ENCODE data around the gene HBD. TPM values are rescaled to one million over a fixed set of nuclear protein-coding genes. Genes with fewer than 3 reads are reported as not detected.

HBD gene
- total RNA-seq (1 to 10 TPM in 1 of 2 donors, under 1 TPM in 1; 0.17 to 1.2 TPM), polyA plus RNA-seq (ENCODE audit: insufficient read length in 2 of 2) (not detected)
- long read RNA-seq, donor 1: 0 reads
- long read RNA-seq, donor 2: 0 reads
- long read RNA-seq, donor 3: 0 reads
- long read RNA-seq, donor 4, partial matches to known transcripts: 0 of 1 reads
- long read RNA-seq, donor 4, other reads (novel, unspliced or antisense): 0 of 1 reads

DNA sequence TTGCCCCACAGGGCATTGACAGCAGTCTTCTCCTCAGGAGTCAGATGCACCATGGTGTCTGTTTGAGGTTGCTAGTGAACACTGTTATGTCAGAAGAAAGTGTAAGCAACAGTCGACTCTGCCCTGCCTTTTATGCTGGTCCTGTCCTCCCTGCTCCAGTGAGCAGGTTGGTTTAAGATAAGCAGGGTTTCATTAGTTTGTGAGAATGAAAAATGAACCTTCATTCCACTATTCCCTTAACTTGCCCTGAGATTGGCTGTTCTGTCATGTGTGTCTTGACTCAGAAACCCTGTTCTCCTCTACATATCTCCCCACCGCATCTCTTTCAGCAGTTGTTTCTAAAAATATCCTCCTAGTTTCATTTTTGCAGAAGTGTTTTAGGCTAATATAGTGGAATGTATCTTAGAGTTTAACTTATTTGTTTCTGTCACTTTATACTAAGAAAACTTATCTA is at the start of gene HBD:
Gene HBD (minus strand): TSS at position 103 of the 454 bp plus-strand sequence. CDS start 50 bp downstream, at position 53.
- no CpG with 5 or more reads among the region's 2 CpGs for WGBS (ENCODE audit: insufficient coverage)
- no peaks in the 10 kb centered on the region for H3K36me3 ChIP-seq (ENCODE audit: control insufficient read depth, insufficient read depth, low read length)
- H3K4me1 ChIP-seq (ENCODE audit: control insufficient read depth, insufficient read depth, low read length): no peaks in the 10 kb centered on the region
- DNase-seq (ENCODE audit: low read depth in 4 of 6, low spot score in 6 of 6): no peak
- H3K9me3 ChIP-seq (ENCODE audit: control insufficient read depth, insufficient read depth, low read length): no peaks in the 10 kb centered on the region
- no peak within 1 kb of the TSS for H3K27ac ChIP-seq (ENCODE audit: low read depth, low read length)
- H3K27me3 ChIP-seq (ENCODE audit: control insufficient read depth, insufficient read depth, low read length): no peaks in the 10 kb centered on the region
- H3K4me3 ChIP-seq (ENCODE audit: low read depth, low read length): no peak within 1 kb of the TSS

GRCh38 chr11:5283882-5284281 is 49.6 kb upstream of the HBD start:
- WGBS (ENCODE audit: insufficient coverage): no CpG with 5 or more reads among the region's 1 CpG
- no peaks in the 10 kb centered on the region for H3K36me3 ChIP-seq (ENCODE audit: control insufficient read depth, insufficient read depth, low read length)

DNA sequence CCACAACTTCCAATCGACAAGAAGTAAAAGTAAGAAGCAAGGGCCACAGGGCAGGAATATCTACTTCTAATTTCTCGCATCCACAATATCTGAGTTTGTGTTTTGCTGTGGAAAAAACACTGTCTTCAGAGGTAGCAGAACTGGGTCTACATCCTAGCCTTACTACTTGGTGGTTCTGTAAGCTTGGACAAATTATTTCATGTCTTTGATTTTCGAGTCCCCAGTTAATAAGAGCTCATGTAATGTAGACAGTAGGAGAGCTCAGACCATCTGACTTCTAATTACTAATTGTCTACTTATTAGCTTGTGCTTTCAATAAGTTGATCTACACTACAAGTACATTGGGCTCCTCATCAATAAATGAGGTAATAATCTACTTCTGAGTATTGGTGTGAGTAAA is 48.8 kb upstream of the HBD start:
- no peaks in the 10 kb centered on the region for H3K27me3 ChIP-seq (ENCODE audit: control insufficient read depth, insufficient read depth, low read length)
- WGBS (ENCODE audit: insufficient coverage): no CpG with 5 or more reads among the region's 3 CpGs
- no peaks in the 10 kb centered on the region for H3K9me3 ChIP-seq (ENCODE audit: control insufficient read depth, insufficient read depth, low read length)
- no peaks in the 10 kb centered on the region for H3K4me1 ChIP-seq (ENCODE audit: control insufficient read depth, insufficient read depth, low read length)
- H3K36me3 ChIP-seq (ENCODE audit: control insufficient read depth, insufficient read depth, low read length): no peaks in the 10 kb centered on the region
- H3K4me3 ChIP-seq (ENCODE audit: low read depth, low read length): no peak overlapping the region
- no peak overlapping the region for H3K27ac ChIP-seq (ENCODE audit: low read depth, low read length)
- no peak for DNase-seq (ENCODE audit: low read depth in 4 of 6, low spot score in 6 of 6)

More at GRCh38 chr11:5283882-5284281, 49.6 kb upstream of the HBD start:
- no peaks in the 10 kb centered on the region for H3K27me3 ChIP-seq (ENCODE audit: control insufficient read depth, insufficient read depth, low read length)
- H3K27ac ChIP-seq (ENCODE audit: low read depth, low read length): no peak overlapping the region
- no peaks in the 10 kb centered on the region for H3K9me3 ChIP-seq (ENCODE audit: control insufficient read depth, insufficient read depth, low read length)
- no peak overlapping the region for H3K4me3 ChIP-seq (ENCODE audit: low read depth, low read length)
- DNase-seq (ENCODE audit: low read depth in 4 of 6, low spot score in 6 of 6): no peak
- H3K4me1 ChIP-seq (ENCODE audit: control insufficient read depth, insufficient read depth, low read length): no peaks in the 10 kb centered on the region

GRCh38 chr11:5282628-5283027 is 48.3 kb upstream of the HBD start:
- no peak for DNase-seq (ENCODE audit: low read depth in 4 of 6, low spot score in 6 of 6)
- Histone ChIP-seq H3K9me3 (ENCODE audit: control insufficient read depth, insufficient read depth, low read length) (no peaks in the 10 kb centered on the region), H3K27me3 (ENCODE audit: control insufficient read depth, insufficient read depth, low read length) (no peaks in the 10 kb centered on the region), H3K36me3 (ENCODE audit: control insufficient read depth, insufficient read depth, low read length) (no peaks in the 10 kb centered on the region), H3K4me3 (ENCODE audit: low read depth, low read length) (no peak overlapping the region), H3K27ac (ENCODE audit: low read depth, low read length) (no peak overlapping the region), H3K4me1 (ENCODE audit: control insufficient read depth, insufficient read depth, low read length) (no peaks in the 10 kb centered on the region)
- WGBS (ENCODE audit: insufficient coverage): no CpG with 5 or more reads among the region's 2 CpGs

GRCh38 chr11:5281596-5281995 is 47.3 kb upstream of the HBD start:
- H3K27me3 ChIP-seq (ENCODE audit: control insufficient read depth, insufficient read depth, low read length): no peaks in the 10 kb centered on the region
- no peak overlapping the region for H3K4me3 ChIP-seq (ENCODE audit: low read depth, low read length)
- H3K27ac ChIP-seq (ENCODE audit: low read depth, low read length): no peak overlapping the region
- H3K4me1 ChIP-seq (ENCODE audit: control insufficient read depth, insufficient read depth, low read length): no peaks in the 10 kb centered on the region
- H3K36me3 ChIP-seq (ENCODE audit: control insufficient read depth, insufficient read depth, low read length): no peaks in the 10 kb centered on the region
- DNase-seq (ENCODE audit: low read depth in 4 of 6, low spot score in 6 of 6): no peak
- H3K9me3 ChIP-seq (ENCODE audit: control insufficient read depth, insufficient read depth, low read length): no peaks in the 10 kb centered on the region

- Histone ChIP-seq H3K4me1 (ENCODE audit: control insufficient read depth, insufficient read depth, low read length) (no peaks in the 10 kb centered on the region), H3K9me3 (ENCODE audit: control insufficient read depth, insufficient read depth, low read length) (no peaks in the 10 kb centered on the region), H3K27ac (ENCODE audit: low read depth, low read length) (no peak overlapping the region), H3K27me3 (ENCODE audit: control insufficient read depth, insufficient read depth, low read length) (no peaks in the 10 kb centered on the region), H3K4me3 (ENCODE audit: low read depth, low read length) (no peak overlapping the region), H3K36me3 (ENCODE audit: control insufficient read depth, insufficient read depth, low read length) (no peaks in the 10 kb centered on the region)
- DNase-seq (ENCODE audit: low read depth in 4 of 6, low spot score in 6 of 6): peak in 2 of 6 donors; percentile 2 to 28
- 74% methylated on average over 3 of the region's 3 CpGs for WGBS (ENCODE audit: insufficient coverage)
These were observed 46.4 kb upstream of the HBD start for GRCh38 chr11:5280582-5281102.

DNA sequence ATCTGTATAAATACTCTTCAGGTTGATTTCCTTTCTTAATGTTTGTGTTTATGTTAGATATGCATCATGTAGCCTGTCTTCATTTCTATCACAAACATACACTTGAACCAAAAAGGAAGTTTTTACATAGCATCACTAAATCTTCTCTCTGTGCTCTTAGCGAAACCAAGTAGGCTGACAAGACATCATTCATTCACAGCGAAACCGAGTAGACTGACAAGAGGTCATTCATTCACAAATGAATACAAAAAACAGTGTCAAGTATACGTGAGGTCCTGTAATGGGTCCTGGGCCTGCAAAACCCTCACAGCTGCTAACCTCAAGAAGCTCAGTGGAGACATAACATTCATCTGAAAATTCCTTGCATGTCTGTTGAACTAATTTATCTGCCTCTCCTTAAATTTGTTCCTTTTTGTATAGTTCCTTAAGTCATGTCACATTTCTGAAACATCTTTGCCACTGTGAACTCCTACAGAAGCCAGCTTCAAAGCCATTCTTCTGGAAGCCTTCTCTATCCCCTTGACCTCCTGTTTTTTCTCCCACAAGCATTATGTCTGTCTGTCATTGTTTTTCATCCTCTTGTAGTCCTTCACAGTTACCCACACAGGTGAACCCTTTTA is 45.3 kb upstream of the HBD start:
- Histone ChIP-seq H3K27ac (ENCODE audit: low read depth, low read length) (no peak overlapping the region), H3K9me3 (ENCODE audit: control insufficient read depth, insufficient read depth, low read length) (no peaks in the 10 kb centered on the region), H3K4me1 (ENCODE audit: control insufficient read depth, insufficient read depth, low read length) (no peaks in the 10 kb centered on the region), H3K4me3 (ENCODE audit: low read depth, low read length) (no peak overlapping the region), H3K27me3 (ENCODE audit: control insufficient read depth, insufficient read depth, low read length) (no peaks in the 10 kb centered on the region), H3K36me3 (ENCODE audit: control insufficient read depth, insufficient read depth, low read length) (no peaks in the 10 kb centered on the region)
- DNase-seq (ENCODE audit: low read depth in 4 of 6, low spot score in 6 of 6): no peak
- WGBS (ENCODE audit: insufficient coverage): 84% methylated on average over 4 of the region's 4 CpGs

DNA sequence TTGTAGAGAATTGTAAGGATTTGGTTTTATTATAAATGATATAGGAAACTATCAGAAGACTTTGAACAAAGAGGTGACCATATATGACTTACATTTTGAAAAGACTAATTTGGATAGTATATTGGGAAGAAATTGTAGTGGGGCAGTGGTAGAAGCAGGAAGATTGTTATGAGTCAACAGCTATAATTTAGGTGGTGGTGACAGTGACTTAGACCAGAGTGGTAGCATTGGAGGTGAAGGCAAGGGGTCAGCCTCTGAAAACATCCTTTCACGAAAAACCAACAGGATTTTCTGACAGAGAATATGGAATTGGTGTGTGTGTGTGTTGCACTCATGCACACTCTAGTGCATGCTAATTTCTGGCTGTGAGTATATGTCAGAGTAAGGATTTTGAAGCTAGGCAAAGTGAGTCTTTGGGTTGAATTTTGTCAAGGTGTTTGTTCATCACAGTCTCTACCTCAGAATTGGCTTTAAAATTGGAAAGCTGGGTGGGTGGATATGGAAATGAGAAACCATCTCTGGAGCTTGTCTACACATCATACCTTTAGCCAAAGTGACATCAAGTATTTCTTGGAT is 43.6 kb upstream of the HBD start:
- no peaks in the 10 kb centered on the region for H3K36me3 ChIP-seq (ENCODE audit: control insufficient read depth, insufficient read depth, low read length)
- H3K4me1 ChIP-seq (ENCODE audit: control insufficient read depth, insufficient read depth, low read length): no peaks in the 10 kb centered on the region
- no peaks in the 10 kb centered on the region for H3K27me3 ChIP-seq (ENCODE audit: control insufficient read depth, insufficient read depth, low read length)
- no peak overlapping the region for H3K27ac ChIP-seq (ENCODE audit: low read depth, low read length)
- H3K4me3 ChIP-seq (ENCODE audit: low read depth, low read length): no peak overlapping the region
- no peak for DNase-seq (ENCODE audit: low read depth in 4 of 6, low spot score in 6 of 6)
- no peaks in the 10 kb centered on the region for H3K9me3 ChIP-seq (ENCODE audit: control insufficient read depth, insufficient read depth, low read length)
- 100% methylated on average over 1 of the region's 1 CpG for WGBS (ENCODE audit: insufficient coverage)

GRCh38 chr11:5276697-5277096 is 42.4 kb upstream of the HBD start:
- no peaks in the 10 kb centered on the region for H3K4me1 ChIP-seq (ENCODE audit: control insufficient read depth, insufficient read depth, low read length)
- no peak overlapping the region for H3K27ac ChIP-seq (ENCODE audit: low read depth, low read length)
- no peaks in the 10 kb centered on the region for H3K36me3 ChIP-seq (ENCODE audit: control insufficient read depth, insufficient read depth, low read length)
- H3K9me3 ChIP-seq (ENCODE audit: control insufficient read depth, insufficient read depth, low read length): no peaks in the 10 kb centered on the region
- no CpG with 5 or more reads among the region's 2 CpGs for WGBS (ENCODE audit: insufficient coverage)
- H3K27me3 ChIP-seq (ENCODE audit: control insufficient read depth, insufficient read depth, low read length): no peaks in the 10 kb centered on the region
- no peak for DNase-seq (ENCODE audit: low read depth in 4 of 6, low spot score in 6 of 6)
- H3K4me3 ChIP-seq (ENCODE audit: low read depth, low read length): no peak overlapping the region
